H9 (cell line): ENCODE measurements around the gene SLC9A6. TPM values are rescaled to one million over a fixed set of nuclear protein-coding genes. Genes with fewer than 3 reads are reported as not detected.

Experiments used
- DNase-seq: peaks from one replicate; pipeline ENCODE4 v3.0.0-alpha.2; 2017
- H2AFZ ChIP-seq: one replicate; pipeline ENCODE4 v1.6.1; 2013; ENCODE audit warnings: mild to moderate bottlenecking, low read length, control low read depth, moderate library complexity
- H2AK5ac ChIP-seq: 2 replicates; pipeline ENCODE4 v1.6.1; 2013; ENCODE audit warnings: low read length, control low read depth, mixed read lengths; ENCODE audit not compliant: insufficient read length
- H2BK120ac ChIP-seq: one replicate; pipeline ENCODE4 v1.6.1; 2013; ENCODE audit warnings: low read depth, mild to moderate bottlenecking, low read length, control low read depth, inconsistent platforms; ENCODE audit not compliant: poor library complexity, severe bottlenecking
- H2BK12ac ChIP-seq: 2 replicates; pipeline ENCODE4 v1.6.1; 2013; ENCODE audit warnings: low read length, control low read depth, mixed read lengths, low read depth; ENCODE audit not compliant: insufficient read length
- H2BK15ac ChIP-seq: 2 replicates; pipeline ENCODE4 v1.6.1; 2013; ENCODE audit warnings: low read depth, low read length, control low read depth
- H2BK20ac ChIP-seq: one replicate; pipeline ENCODE4 v1.6.1; 2013; ENCODE audit warnings: low read depth, mild to moderate bottlenecking, low read length, control low read depth, inconsistent platforms; ENCODE audit not compliant: poor library complexity, severe bottlenecking
- H2BK5ac ChIP-seq: 2 replicates; pipeline ENCODE4 v1.6.1; 2013; ENCODE audit warnings: low read length, control low read depth, mixed read lengths; ENCODE audit not compliant: insufficient read length
- H3K14ac ChIP-seq: 2 replicates; pipeline ENCODE4 v1.6.1; 2013; ENCODE audit warnings: low read length, control low read depth; ENCODE audit not compliant: insufficient read depth
- H3K18ac ChIP-seq: 2 replicates; pipeline ENCODE4 v1.6.1; 2013; ENCODE audit warnings: low read depth, mild to moderate bottlenecking, mixed read lengths, low read length, control low read depth; ENCODE audit not compliant: insufficient read length
- H3K23ac ChIP-seq: 2 replicates; pipeline ENCODE4 v1.6.1; 2013; ENCODE audit warnings: low read length, control low read depth, mixed read lengths, low read depth; ENCODE audit not compliant: insufficient read length
- H3K23me2 ChIP-seq: 2 replicates; pipeline ENCODE4 v1.6.1; 2013; ENCODE audit warnings: low read depth, mild to moderate bottlenecking, mixed read lengths, low read length, control low read depth; ENCODE audit not compliant: insufficient read length, poor library complexity, severe bottlenecking
- H3K27ac ChIP-seq: 2 replicates; pipeline ENCODE4 v1.5.1; 2013; ENCODE audit warnings: low read length, control low read depth, mixed read lengths, low read depth; ENCODE audit not compliant: insufficient read length
- H3K27me3 ChIP-seq: 2 replicates; pipeline ENCODE4 v1.6.1; 2013; ENCODE audit warnings: low read length, control low read depth, inconsistent platforms; ENCODE audit not compliant: insufficient read depth
- H3K4ac ChIP-seq: 2 replicates; pipeline ENCODE4 v1.6.1; 2013; ENCODE audit warnings: low read depth, mild to moderate bottlenecking, control low read depth, inconsistent platforms, low read length, moderate library complexity
- H3K4me1 ChIP-seq: 2 replicates; pipeline ENCODE4 v1.6.1; 2013; ENCODE audit warnings: low read length, control low read depth, inconsistent platforms; ENCODE audit not compliant: insufficient read depth
- H3K4me2 ChIP-seq: 2 replicates; pipeline ENCODE4 v1.6.1; 2013; ENCODE audit warnings: low read length, control low read depth, mixed read lengths; ENCODE audit not compliant: insufficient read length, insufficient read depth
- H3K56ac ChIP-seq: 2 replicates; pipeline ENCODE4 v1.6.1; 2013; ENCODE audit warnings: low read depth, mild to moderate bottlenecking, mixed read lengths, low read length, control low read depth; ENCODE audit not compliant: insufficient read length
- H3K79me1 ChIP-seq: 2 replicates; pipeline ENCODE4 v1.6.1; 2013; ENCODE audit warnings: low read depth, mild to moderate bottlenecking, moderate library complexity, low read length, control low read depth, inconsistent platforms; ENCODE audit not compliant: insufficient read depth, poor library complexity, severe bottlenecking
- H3K79me2 ChIP-seq: 2 replicates; pipeline ENCODE4 v1.6.1; 2013; ENCODE audit warnings: low read length, control low read depth, inconsistent platforms; ENCODE audit not compliant: insufficient read depth
- H3K9ac ChIP-seq: 2 replicates; pipeline ENCODE4 v1.6.1; 2013; ENCODE audit warnings: low read length, control low read depth, mixed read lengths; ENCODE audit not compliant: insufficient read length; ENCODE audit errors: extremely low read depth
- H3K9me3 ChIP-seq: one replicate; pipeline ENCODE4 v1.6.1; 2013; ENCODE audit warnings: low read depth, low read length, inconsistent platforms; ENCODE audit not compliant: control insufficient read depth
- H3T11ph ChIP-seq: one replicate; pipeline ENCODE4 v1.6.1; 2013; ENCODE audit warnings: mild to moderate bottlenecking, low read length, control low read depth, inconsistent platforms
- H4K20me1 ChIP-seq: one replicate; pipeline ENCODE4 v1.6.1; 2013; ENCODE audit not compliant: control insufficient read depth, insufficient read length, insufficient read depth
- H4K5ac ChIP-seq: 2 replicates; pipeline ENCODE4 v1.6.1; 2013; ENCODE audit warnings: low read depth, mild to moderate bottlenecking, mixed read lengths, low read length, control low read depth; ENCODE audit not compliant: insufficient read length
- H4K8ac ChIP-seq: replicated peaks from 2 replicates; pipeline ENCODE4 v1.6.1; 2013; ENCODE audit warnings: low read length, control low read depth, mixed read lengths, low read depth; ENCODE audit not compliant: insufficient read length
- H4K91ac ChIP-seq: 2 replicates; pipeline ENCODE4 v1.6.1; 2013; ENCODE audit warnings: low read depth, mild to moderate bottlenecking, moderate library complexity, mixed read lengths, low read length, control low read depth; ENCODE audit not compliant: insufficient read length
- H3K27ac Mint-ChIP-seq, 3 experiments: 2 replicates in 2 of 3; 3 replicates in 1 of 3; pipeline ENCODE4 v1.8.0; 2020 to 2021; ENCODE audit warnings: mixed read lengths in 3 of 3, mild to moderate bottlenecking in 1 of 3, moderate library complexity in 1 of 3
- H3K27me3 Mint-ChIP-seq: 2 replicates; pipeline ENCODE4 v1.8.0; 2021; ENCODE audit warnings: low read depth, mild to moderate bottlenecking, moderate library complexity, mixed read lengths
- H3K36me3 Mint-ChIP-seq, 3 experiments: 2 replicates in 2 of 3; 3 replicates in 1 of 3; pipeline ENCODE4 v1.8.0; 2020 to 2021; ENCODE audit warnings: low read depth in 3 of 3, mixed read lengths in 3 of 3; ENCODE audit not compliant: insufficient read depth in 1 of 3
- H3K4me1 Mint-ChIP-seq, 2 experiments: 2 replicates each; pipeline ENCODE4 v1.8.0; 2020; ENCODE audit warnings: mixed read lengths in 2 of 2
- H3K4me3 Mint-ChIP-seq, 2 experiments: 2 replicates in 1 of 2; 3 replicates in 1 of 2; pipeline ENCODE4 v1.8.0; 2020 to 2021; ENCODE audit warnings: mild to moderate bottlenecking in 2 of 2, mixed read lengths in 2 of 2, moderate library complexity in 1 of 2
- H3K9me3 Mint-ChIP-seq, 2 experiments: 2 replicates in 1 of 2; 3 replicates in 1 of 2; pipeline ENCODE4 v1.8.0; 2020; ENCODE audit warnings: mild to moderate bottlenecking in 2 of 2, mixed read lengths in 2 of 2, moderate library complexity in 1 of 2
- WGBS: extraction: QIAGEN DNeasy Blood & Tissue Kit; methylation state at CpG from one replicate; pipeline ENCODE4 v1.1.7; 2013; ENCODE audit warnings: missing lambda C conversion rate, low lambda C conversion rate, mixed read lengths; ENCODE audit not compliant: insufficient read length; ENCODE audit errors: extremely low coverage; 5-methylcytosine and 5-hydroxymethylcytosine counted together
- total RNA-seq: library from RNA; stranded (reverse); gene quantifications from 2 replicates; pipeline ENCODE4 v1.2.1, GENCODE V29; 2021
- TF ChIP-seq, protein P1 (sequence below): fragments of 200-600 bp; sonication (generic); conservative IDR thresholded peaks from 3 replicates; pipeline ENCODE4 v1.8.0; 2021; ENCODE audit warnings: antibody characterized with exemption, mild to moderate bottlenecking

The SLC9A6 gene
- total RNA-seq, 1 experiment from 2014 or later, result 12.3 TPM

GRCh38 chrX:136047016-136047642 lies 61.9 kb downstream of the SLC9A6 start:
- Histone ChIP-seq H3K79me1 (no peaks in the 10 kb centered on the region), H3K56ac (no peak overlapping the region), H2BK12ac (no peak overlapping the region), H2AK5ac (no peak overlapping the region), H3K18ac (no peak overlapping the region), H3K4me2 (no peak overlapping the region), H4K20me1 (no peaks in the 10 kb centered on the region), H2AFZ (no peak overlapping the region), H3K14ac (no peak overlapping the region), H4K8ac (no peak overlapping the region), H3K79me2 (no peaks in the 10 kb centered on the region), H2BK5ac (no peak overlapping the region), H3K9ac (no peak overlapping the region), H3K4me1 (no peaks in the 10 kb centered on the region), H3K23ac (no peak overlapping the region), H3K27ac (no peak overlapping the region), H3K9me3 (peaks cover 39% of the 10 kb centered on the region), H2BK120ac (no peak overlapping the region), H3K4ac (no peak overlapping the region), H3K27me3 (no peaks in the 10 kb centered on the region), H3K23me2 (no peaks in the 10 kb centered on the region), H4K91ac (no peak overlapping the region), H2BK15ac (no peak overlapping the region), H3T11ph (no peak overlapping the region), H4K5ac (no peak overlapping the region), H2BK20ac (no peak overlapping the region)
- Mint-ChIP-seq H3K4me1 (peaks cover 14 to 22% of the 10 kb centered on the region in 2 experiments), H3K27ac (no peak overlapping the region; a peak in 1 of 7 replicates), H3K4me3 (no peak overlapping the region), H3K9me3 (peaks cover 65 to 70% of the 10 kb centered on the region in 2 experiments), H3K36me3 (peaks cover 9 to 20% (median 11%) of the 10 kb centered on the region in 3 experiments), H3K27me3 (no peaks in the 10 kb centered on the region; the same call in none of the 2 replicates)
- WGBS, result no CpG with 5 or more reads among the region's 2 CpGs
- TF ChIP-seq, protein P1, sequence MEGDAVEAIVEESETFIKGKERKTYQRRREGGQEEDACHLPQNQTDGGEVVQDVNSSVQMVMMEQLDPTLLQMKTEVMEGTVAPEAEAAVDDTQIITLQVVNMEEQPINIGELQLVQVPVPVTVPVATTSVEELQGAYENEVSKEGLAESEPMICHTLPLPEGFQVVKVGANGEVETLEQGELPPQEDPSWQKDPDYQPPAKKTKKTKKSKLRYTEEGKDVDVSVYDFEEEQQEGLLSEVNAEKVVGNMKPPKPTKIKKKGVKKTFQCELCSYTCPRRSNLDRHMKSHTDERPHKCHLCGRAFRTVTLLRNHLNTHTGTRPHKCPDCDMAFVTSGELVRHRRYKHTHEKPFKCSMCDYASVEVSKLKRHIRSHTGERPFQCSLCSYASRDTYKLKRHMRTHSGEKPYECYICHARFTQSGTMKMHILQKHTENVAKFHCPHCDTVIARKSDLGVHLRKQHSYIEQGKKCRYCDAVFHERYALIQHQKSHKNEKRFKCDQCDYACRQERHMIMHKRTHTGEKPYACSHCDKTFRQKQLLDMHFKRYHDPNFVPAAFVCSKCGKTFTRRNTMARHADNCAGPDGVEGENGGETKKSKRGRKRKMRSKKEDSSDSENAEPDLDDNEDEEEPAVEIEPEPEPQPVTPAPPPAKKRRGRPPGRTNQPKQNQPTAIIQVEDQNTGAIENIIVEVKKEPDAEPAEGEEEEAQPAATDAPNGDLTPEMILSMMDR, result no peak
- no peak for DNase-seq
